ENCODE results near the gene CC2D2A.

- TF ChIP-seq, protein P1, sequence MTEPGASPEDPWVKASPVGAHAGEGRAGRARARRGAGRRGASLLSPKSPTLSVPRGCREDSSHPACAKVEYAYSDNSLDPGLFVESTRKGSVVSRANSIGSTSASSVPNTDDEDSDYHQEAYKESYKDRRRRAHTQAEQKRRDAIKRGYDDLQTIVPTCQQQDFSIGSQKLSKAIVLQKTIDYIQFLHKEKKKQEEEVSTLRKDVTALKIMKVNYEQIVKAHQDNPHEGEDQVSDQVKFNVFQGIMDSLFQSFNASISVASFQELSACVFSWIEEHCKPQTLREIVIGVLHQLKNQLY (CRISPR knock-in tag; IDR thresholded peaks at IDR 0.05) = no peak
- TF ChIP-seq CTCF (IDR thresholded peaks at IDR 0.05) = no peak
- no peak for TF ChIP-seq CBFB (CRISPR knock-in tag; IDR thresholded peaks at IDR 0.05; ENCODE audit: low read depth)
- no peak for TF ChIP-seq ZNF423 (CRISPR knock-in tag; IDR thresholded peaks at IDR 0.05)
- no peak for TF ChIP-seq ZNF138 (CRISPR knock-in tag; conservative IDR thresholded peaks at IDR 0.05)
- no peak for TF ChIP-seq USF1 (CRISPR knock-in tag; IDR thresholded peaks at IDR 0.05)
- no peak for TF ChIP-seq NR3C1 (CRISPR knock-in tag; conservative IDR thresholded peaks at IDR 0.05; ENCODE audit: low read depth)
- no peak for TF ChIP-seq MXD4 (CRISPR knock-in tag; IDR thresholded peaks at IDR 0.05; ENCODE audit: borderline replicate concordance)
- TF ChIP-seq ATF1 (CRISPR knock-in tag; IDR thresholded peaks at IDR 0.05) = no peak
- TF ChIP-seq CREB1 (CRISPR knock-in tag; IDR thresholded peaks at IDR 0.05) = no peak
- TF ChIP-seq, protein P2, sequence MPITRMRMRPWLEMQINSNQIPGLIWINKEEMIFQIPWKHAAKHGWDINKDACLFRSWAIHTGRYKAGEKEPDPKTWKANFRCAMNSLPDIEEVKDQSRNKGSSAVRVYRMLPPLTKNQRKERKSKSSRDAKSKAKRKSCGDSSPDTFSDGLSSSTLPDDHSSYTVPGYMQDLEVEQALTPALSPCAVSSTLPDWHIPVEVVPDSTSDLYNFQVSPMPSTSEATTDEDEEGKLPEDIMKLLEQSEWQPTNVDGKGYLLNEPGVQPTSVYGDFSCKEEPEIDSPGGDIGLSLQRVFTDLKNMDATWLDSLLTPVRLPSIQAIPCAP (CRISPR knock-in tag; IDR thresholded peaks at IDR 0.05) = no peak
Measured at GRCh38 chr4:15547392-15547791, 77.7 kb downstream of the CC2D2A start.

Data from WTC11 (cell line).